K562 (cell line): ENCODE results near the gene FASTK. TPM values are rescaled to one million over a fixed set of nuclear protein-coding genes. Genes with fewer than 3 reads are reported as not detected.

Experiments
- CBFA2T2 ChIP-seq: fragments of 450-650 bp; conservative IDR thresholded peaks from 2 replicates; pipeline ENCODE4 v1.6.1; 2017; ENCODE audit warnings: mild to moderate bottlenecking
- ESRRB ChIP-seq: fragments of 250-450 bp; sonication (Bioruptor Pico); IDR thresholded peaks from 2 replicates; pipeline ENCODE4 v1.5.0; 2020; ENCODE audit warnings: mild to moderate bottlenecking, moderate library complexity, borderline replicate concordance
- FOXJ3 ChIP-seq: sonication (generic); formaldehyde crosslinking; IDR thresholded peaks from 2 replicates; pipeline ENCODE4 v1.4.0; 2020; ENCODE audit warnings: mild to moderate bottlenecking, missing genetic modification reagents
- PML ChIP-seq: IDR thresholded peaks from 2 replicates; pipeline ENCODE4 v1.6.1; 2012; ENCODE audit warnings: low read length, inconsistent platforms
- SP1 ChIP-seq: sonication (generic); formaldehyde crosslinking; IDR thresholded peaks from 2 replicates; pipeline ENCODE4 v1.8.1; 2022; ENCODE audit warnings: mild to moderate bottlenecking, missing genetic modification reagents
- ZNF121 ChIP-seq: sonication (generic); formaldehyde crosslinking; conservative IDR thresholded peaks from 2 replicates; pipeline ENCODE4 v1.8.0; 2022; ENCODE audit warnings: missing genetic modification reagents
- ZNF133 ChIP-seq: fragments of 250-450 bp; sonication (Bioruptor Pico); IDR thresholded peaks from 2 replicates; pipeline ENCODE4 v1.4.0; 2020; ENCODE audit warnings: mild to moderate bottlenecking
- ZNF165 ChIP-seq: fragments of 250-450 bp; sonication (Bioruptor Pico); IDR thresholded peaks from 2 replicates; pipeline ENCODE4 v1.4.0; 2020; ENCODE audit warnings: borderline replicate concordance
- ZNF764 ChIP-seq: fragments of 250-450 bp; sonication (Bioruptor Pico); IDR thresholded peaks from 2 replicates; pipeline ENCODE4 v1.4.0; 2020; ENCODE audit warnings: low read depth, mild to moderate bottlenecking, moderate library complexity
- polyA plus RNA-seq, 8 experiments: library from polyadenylated mRNA; depleted of rRNA in 4 of 8; stranded (reverse) in 5 of 8; unstranded in 3 of 8; fragments of >200 nt; fragmentation: Nextera tagmentation in 2 of 8; fragmentation: Illumina TruSeq in 1 of 8; extraction: Ambion mirVana in 2 of 8; extraction: Trizol in 1 of 8; gene quantifications; 2 replicates each; pipeline versions ENCODE4 v1.2.1 to v1.2.3, GENCODE V29; 2011 to 2014; ENCODE audit warnings: inconsistent platforms in 1 of 8, missing spikeins in 1 of 8
- total RNA-seq, 7 experiments: library from RNA; depleted of rRNA in 6 of 7; stranded (reverse); fragments of >200 nt in 6 of 7; fragmentation: Illumina TruSeq in 2 of 7; extraction: Trizol in 2 of 7; gene quantifications; 2 replicates each; pipeline versions ENCODE4 v1.2.1 to v1.2.3, GENCODE V29; 2011 to 2021; ENCODE audit warnings: low replicate concordance in 1 of 7
- TF ChIP-seq, protein P1 (sequence below): sonication (generic); formaldehyde crosslinking; IDR thresholded peaks from 2 replicates; pipeline ENCODE4 v1.8.0; 2022; ENCODE audit warnings: mild to moderate bottlenecking, missing genetic modification reagents
- TF ChIP-seq, protein P2 (sequence below): sonication (generic); formaldehyde crosslinking; IDR thresholded peaks from 2 replicates; pipeline ENCODE4 v1.8.1; 2023; ENCODE audit warnings: mild to moderate bottlenecking, missing genetic modification reagents

FASTK gene
- total and polyA plus RNA-seq, 9 of the 15 experiments (the other 6 are each of a cell fraction or from before 2014, with no cell fraction given), result 0.51 to 150 (median 48.2) TPM

DNA sequence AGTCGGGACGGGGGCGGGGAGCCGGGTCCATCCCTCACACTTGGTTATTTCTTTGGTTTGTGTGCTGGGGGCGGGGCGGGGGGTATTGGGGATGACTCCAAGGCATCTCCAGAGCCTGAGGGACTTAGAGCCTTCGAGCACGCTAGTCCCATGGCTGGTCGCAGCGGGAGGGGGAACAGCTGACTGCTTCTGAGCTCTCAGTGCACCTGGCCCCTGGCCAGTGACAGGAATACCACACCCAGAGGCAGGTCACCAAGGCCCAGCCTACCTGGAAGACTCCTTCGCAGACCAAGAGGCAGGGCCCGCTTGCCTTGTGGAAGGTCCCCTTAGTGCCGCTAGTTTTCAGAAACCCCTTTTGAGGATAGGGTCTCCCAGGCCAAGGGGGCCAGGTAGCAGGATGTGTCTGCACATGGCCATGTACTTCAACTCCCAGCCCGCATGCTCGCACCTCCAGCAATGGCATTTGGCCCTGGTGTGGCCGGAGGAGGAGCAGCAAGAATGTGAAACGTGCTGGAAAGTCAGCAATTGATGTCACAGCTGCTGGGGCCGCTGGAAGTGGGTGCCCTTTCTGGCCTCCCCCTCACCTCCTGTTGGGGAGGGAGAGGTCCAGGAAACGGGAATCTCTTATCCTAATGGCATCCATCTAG is 46.0 kb upstream of the FASTK start (continued):
- TF ChIP-seq, protein P1, sequence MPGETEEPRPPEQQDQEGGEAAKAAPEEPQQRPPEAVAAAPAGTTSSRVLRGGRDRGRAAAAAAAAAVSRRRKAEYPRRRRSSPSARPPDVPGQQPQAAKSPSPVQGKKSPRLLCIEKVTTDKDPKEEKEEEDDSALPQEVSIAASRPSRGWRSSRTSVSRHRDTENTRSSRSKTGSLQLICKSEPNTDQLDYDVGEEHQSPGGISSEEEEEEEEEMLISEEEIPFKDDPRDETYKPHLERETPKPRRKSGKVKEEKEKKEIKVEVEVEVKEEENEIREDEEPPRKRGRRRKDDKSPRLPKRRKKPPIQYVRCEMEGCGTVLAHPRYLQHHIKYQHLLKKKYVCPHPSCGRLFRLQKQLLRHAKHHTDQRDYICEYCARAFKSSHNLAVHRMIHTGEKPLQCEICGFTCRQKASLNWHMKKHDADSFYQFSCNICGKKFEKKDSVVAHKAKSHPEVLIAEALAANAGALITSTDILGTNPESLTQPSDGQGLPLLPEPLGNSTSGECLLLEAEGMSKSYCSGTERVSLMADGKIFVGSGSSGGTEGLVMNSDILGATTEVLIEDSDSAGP, result no peak
- TF ChIP-seq ZNF121 (CRISPR knock-in tag), result no peak
- no peak for TF ChIP-seq ESRRB (CRISPR knock-in tag)
- TF ChIP-seq PML, result no peak
- TF ChIP-seq SP1 (CRISPR knock-in tag), result no peak
- TF ChIP-seq, protein P2, sequence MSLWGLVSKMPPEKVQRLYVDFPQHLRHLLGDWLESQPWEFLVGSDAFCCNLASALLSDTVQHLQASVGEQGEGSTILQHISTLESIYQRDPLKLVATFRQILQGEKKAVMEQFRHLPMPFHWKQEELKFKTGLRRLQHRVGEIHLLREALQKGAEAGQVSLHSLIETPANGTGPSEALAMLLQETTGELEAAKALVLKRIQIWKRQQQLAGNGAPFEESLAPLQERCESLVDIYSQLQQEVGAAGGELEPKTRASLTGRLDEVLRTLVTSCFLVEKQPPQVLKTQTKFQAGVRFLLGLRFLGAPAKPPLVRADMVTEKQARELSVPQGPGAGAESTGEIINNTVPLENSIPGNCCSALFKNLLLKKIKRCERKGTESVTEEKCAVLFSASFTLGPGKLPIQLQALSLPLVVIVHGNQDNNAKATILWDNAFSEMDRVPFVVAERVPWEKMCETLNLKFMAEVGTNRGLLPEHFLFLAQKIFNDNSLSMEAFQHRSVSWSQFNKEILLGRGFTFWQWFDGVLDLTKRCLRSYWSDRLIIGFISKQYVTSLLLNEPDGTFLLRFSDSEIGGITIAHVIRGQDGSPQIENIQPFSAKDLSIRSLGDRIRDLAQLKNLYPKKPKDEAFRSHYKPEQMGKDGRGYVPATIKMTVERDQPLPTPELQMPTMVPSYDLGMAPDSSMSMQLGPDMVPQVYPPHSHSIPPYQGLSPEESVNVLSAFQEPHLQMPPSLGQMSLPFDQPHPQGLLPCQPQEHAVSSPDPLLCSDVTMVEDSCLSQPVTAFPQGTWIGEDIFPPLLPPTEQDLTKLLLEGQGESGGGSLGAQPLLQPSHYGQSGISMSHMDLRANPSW, result no peak
- no peak for TF ChIP-seq CBFA2T2
- TF ChIP-seq ZNF165 (CRISPR knock-in tag), result no peak
- no peak for TF ChIP-seq FOXJ3
- no peak for TF ChIP-seq ZNF133 (CRISPR knock-in tag)
- no peak for TF ChIP-seq ZNF764
